ENCODE results near the gene SCTR.

The SCTR gene

GRCh38 chr2:119523952-119524694 lies at the start of gene SCTR:
Gene SCTR, minus strand, starts transcription at chr2:119524483. Its CDS starts 257 bp downstream, at chr2:119524226.
- no peak for DNase-seq

GRCh38 chr2:119567292-119567691 lies 43.0 kb upstream of the SCTR start:
- no peak for DNase-seq

GRCh38 chr2:119565481-119565880 lies 41.2 kb upstream of the SCTR start:
- no peak for DNase-seq

GRCh38 chr2:119553687-119554344 lies 29.5 kb upstream of the SCTR start:
- DNase-seq = no peak

GRCh38 chr2:119552902-119553301 lies 28.6 kb upstream of the SCTR start:
- DNase-seq = no peak

- DNase-seq = no peak
Observed at GRCh38 chr2:119550856-119551255, 26.6 kb upstream of the SCTR start.

- DNase-seq = no peak
Observed at GRCh38 chr2:119550346-119550745, 26.1 kb upstream of the SCTR start.

- DNase-seq = no peak
Observed at GRCh38 chr2:119549241-119549640, 25.0 kb upstream of the SCTR start.

GRCh38 chr2:119548516-119549120 lies 24.3 kb upstream of the SCTR start:
- no peak for DNase-seq

GRCh38 chr2:119546447-119546767 lies 22.1 kb upstream of the SCTR start:
- DNase-seq = no peak

- DNase-seq = no peak
Observed at GRCh38 chr2:119545754-119546446, 21.6 kb upstream of the SCTR start.

GRCh38 chr2:119544939-119545475 lies 20.7 kb upstream of the SCTR start:
- no peak for DNase-seq

- DNase-seq = peak; percentile 78
Observed at GRCh38 chr2:119544075-119544938, 20.0 kb upstream of the SCTR start, which contains the start of gene CFAP221. Gene CFAP221, plus strand, starts transcription at chr2:119544449. Its CDS starts 1,683 bp downstream, at chr2:119546132.

- DNase-seq = no peak
Observed at GRCh38 chr2:119541476-119541875, 17.2 kb upstream of the SCTR start.

GRCh38 chr2:119537792-119538191 lies 13.5 kb upstream of the SCTR start:
- DNase-seq = no peak

- no peak for DNase-seq
Observed at GRCh38 chr2:119536707-119537106, 12.4 kb upstream of the SCTR start.

- DNase-seq = no peak
Observed at GRCh38 chr2:119536211-119536610, 11.9 kb upstream of the SCTR start.

- DNase-seq = no peak
Observed at GRCh38 chr2:119533560-119533959, 9.3 kb upstream of the SCTR start.

- no peak for DNase-seq
Observed at GRCh38 chr2:119531292-119531691, 7.0 kb upstream of the SCTR start.

- no peak for DNase-seq
Observed at GRCh38 chr2:119527999-119528398, 3.7 kb upstream of the SCTR start.

GRCh38 chr2:119525614-119526013 lies 1.3 kb upstream of the SCTR start:
- DNase-seq = no peak

- no peak for DNase-seq
Observed at GRCh38 chr2:119523383-119523951, 816 bp downstream of the SCTR start.

All from right hindlimb (tissue), 1 donor.